ENCODE data around the gene OXNAD1. TPM values are rescaled to one million over a fixed set of nuclear protein-coding genes. Genes with fewer than 3 reads are reported as not detected.

Gene OXNAD1, protein sequence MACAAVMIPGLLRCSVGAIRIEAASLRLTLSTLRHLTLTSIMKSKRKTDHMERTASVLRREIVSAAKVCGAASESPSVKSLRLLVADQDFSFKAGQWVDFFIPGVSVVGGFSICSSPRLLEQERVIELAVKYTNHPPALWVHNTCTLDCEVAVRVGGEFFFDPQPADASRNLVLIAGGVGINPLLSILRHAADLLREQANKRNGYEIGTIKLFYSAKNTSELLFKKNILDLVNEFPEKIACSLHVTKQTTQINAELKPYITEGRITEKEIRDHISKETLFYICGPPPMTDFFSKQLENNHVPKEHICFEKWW
- total RNA-seq (2021; ENCODE audit: unreplicated experiment) (12.1 TPM), Bru-seq, nascent RNA (percentile 71 among the genes with signal in this experiment), BruChase-seq, experiment 1, labeled RNA remaining after a 6-hour chase (percentile 73 among the genes with signal in this experiment), BruChase-seq, experiment 2, labeled RNA remaining after a 2-hour chase (percentile 78 among the genes with signal in this experiment)
- polyA plus RNA-seq (2012): 7.6 and 8.2 TPM in 2 replicates
- long read RNA-seq, transcript OXNAD1-201 (9 exons, 3,929 nt): major isoform, 20 of 40 reads
- long read RNA-seq, partial matches to known transcripts: 7 of 40 reads
- long read RNA-seq, other reads (novel, unspliced or antisense): 11 of 40 reads

DNA sequence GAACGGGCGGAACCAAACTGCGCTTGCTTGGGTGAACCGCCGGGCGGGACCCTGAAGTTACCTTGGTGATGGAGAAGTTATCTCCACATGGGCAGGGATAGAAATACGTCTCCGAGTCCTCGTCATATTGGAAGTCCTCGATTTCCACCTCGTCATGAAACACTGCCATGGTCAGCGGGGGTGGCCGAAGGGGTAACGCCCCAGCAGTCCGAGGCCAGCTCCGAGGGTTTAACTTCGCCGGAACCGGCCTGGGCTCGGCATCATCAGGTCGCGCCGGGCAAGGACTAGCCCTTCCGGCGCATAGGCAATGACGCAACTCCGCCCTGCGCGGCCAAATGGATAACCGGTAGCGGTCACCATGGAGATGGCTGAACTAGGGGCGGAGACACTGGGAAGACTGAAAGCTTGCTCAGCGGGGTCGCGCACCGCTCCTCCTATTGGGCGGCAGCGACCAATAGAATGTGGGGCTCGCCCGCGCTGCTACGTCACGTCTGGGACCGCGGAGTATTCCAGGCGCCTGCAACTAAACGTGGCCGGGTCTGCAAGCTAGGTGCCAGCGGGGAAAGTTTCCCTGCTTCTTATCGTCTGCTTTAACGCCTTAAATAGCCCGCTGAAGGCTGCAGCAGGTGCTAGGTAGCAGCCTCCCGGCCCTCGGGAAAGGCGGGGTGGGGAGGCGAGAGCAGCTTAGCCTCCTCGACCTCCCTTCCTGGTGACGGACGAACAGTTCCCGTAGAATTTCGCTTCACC is at the start of gene OXNAD1, which contains the start of gene DPH3:
Gene OXNAD1 (plus strand): TSS at position 505 of the 747 bp plus-strand sequence. CDS start 5,741 bp downstream, outside the sequence.
Gene DPH3 (minus strand): TSS at position 236 of the 747 bp plus-strand sequence. CDS start 67 bp downstream, at position 169.
- H3K9me3 ChIP-seq (ENCODE audit: control insufficient read depth in 1 of 2, insufficient read depth in 1 of 2, low read depth in 1 of 2, low read length in 2 of 2): no peaks in the 10 kb centered on the region
- H3K4me2 ChIP-seq (ENCODE audit: low read length): peak within 1 kb of the TSS; percentile 79
- H3K36me3 ChIP-seq (ENCODE audit: control insufficient read depth in 1 of 2, insufficient read depth in 2 of 2, low read length in 2 of 2): peaks cover under 1 to 20% of the 10 kb centered on the region in 2 experiments
- no TSS peak for BruUV-seq (replicated peaks)
- H4K20me1 ChIP-seq (ENCODE audit: insufficient read depth): no peaks in the 10 kb centered on the region
- ChIA-PET POLR2A (interaction anchor here (0.6 to 1.3 kb wide), 3 partner anchors 205 to 1692 kb away, joined by 3 to 4 read pairs (median 4); partner anchors contain the start of gene CAPN7), CTCF (interaction anchor here (0.8 to 1.0 kb wide), 4 partner anchors 10 to 285 kb away, joined by 3 to 4 read pairs (median 4); no protein-coding TSS in a partner anchor), RAD21 (ENCODE audit: low non-redundant PET in 1 of 2, low total read pairs in 2 of 2, uncharacterized antibody in 2 of 2, unreplicated experiment in 2 of 2) (no interaction called here)
- H3K27ac ChIP-seq (ENCODE audit: low read depth, low read length): peak within 1 kb of the TSS; percentile 52
- H3K9ac ChIP-seq (ENCODE audit: low read length): peak within 1 kb of the TSS; percentile 93
- peaks cover 79% of the 10 kb centered on the region for H3K79me2 ChIP-seq (ENCODE audit: insufficient read depth, low read length)
- H2AFZ ChIP-seq (ENCODE audit: low read depth, low read length, poor library complexity, severe bottlenecking): peak within 1 kb of the TSS; percentile 17
- TF ChIP-seq, protein P1, sequence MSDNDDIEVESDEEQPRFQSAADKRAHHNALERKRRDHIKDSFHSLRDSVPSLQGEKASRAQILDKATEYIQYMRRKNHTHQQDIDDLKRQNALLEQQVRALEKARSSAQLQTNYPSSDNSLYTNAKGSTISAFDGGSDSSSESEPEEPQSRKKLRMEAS (IDR thresholded peaks at IDR 0.05): peak; percentile 89
- peak; percentile 99 for TF ChIP-seq SRF (IDR thresholded peaks at IDR 0.05; ENCODE audit: low read depth)
- TF ChIP-seq POLR2A (IDR thresholded peaks at IDR 0.05; ENCODE audit: borderline replicate concordance, extremely low read depth, insufficient read depth, insufficient read length): peak; percentile 82
- TF ChIP-seq ELF1 (IDR thresholded peaks at IDR 0.05; ENCODE audit: borderline replicate concordance, low read depth): peak; percentile 90
- TF ChIP-seq YY1 (IDR thresholded peaks at IDR 0.05; ENCODE audit: extremely low read depth, insufficient replicate concordance, low read depth, low read length): no peak
- TF ChIP-seq, protein P2, sequence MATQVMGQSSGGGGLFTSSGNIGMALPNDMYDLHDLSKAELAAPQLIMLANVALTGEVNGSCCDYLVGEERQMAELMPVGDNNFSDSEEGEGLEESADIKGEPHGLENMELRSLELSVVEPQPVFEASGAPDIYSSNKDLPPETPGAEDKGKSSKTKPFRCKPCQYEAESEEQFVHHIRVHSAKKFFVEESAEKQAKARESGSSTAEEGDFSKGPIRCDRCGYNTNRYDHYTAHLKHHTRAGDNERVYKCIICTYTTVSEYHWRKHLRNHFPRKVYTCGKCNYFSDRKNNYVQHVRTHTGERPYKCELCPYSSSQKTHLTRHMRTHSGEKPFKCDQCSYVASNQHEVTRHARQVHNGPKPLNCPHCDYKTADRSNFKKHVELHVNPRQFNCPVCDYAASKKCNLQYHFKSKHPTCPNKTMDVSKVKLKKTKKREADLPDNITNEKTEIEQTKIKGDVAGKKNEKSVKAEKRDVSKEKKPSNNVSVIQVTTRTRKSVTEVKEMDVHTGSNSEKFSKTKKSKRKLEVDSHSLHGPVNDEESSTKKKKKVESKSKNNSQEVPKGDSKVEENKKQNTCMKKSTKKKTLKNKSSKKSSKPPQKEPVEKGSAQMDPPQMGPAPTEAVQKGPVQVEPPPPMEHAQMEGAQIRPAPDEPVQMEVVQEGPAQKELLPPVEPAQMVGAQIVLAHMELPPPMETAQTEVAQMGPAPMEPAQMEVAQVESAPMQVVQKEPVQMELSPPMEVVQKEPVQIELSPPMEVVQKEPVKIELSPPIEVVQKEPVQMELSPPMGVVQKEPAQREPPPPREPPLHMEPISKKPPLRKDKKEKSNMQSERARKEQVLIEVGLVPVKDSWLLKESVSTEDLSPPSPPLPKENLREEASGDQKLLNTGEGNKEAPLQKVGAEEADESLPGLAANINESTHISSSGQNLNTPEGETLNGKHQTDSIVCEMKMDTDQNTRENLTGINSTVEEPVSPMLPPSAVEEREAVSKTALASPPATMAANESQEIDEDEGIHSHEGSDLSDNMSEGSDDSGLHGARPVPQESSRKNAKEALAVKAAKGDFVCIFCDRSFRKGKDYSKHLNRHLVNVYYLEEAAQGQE (IDR thresholded peaks at IDR 0.05; ENCODE audit: low read depth): no peak
- no peak for TF ChIP-seq TCF7L2 (IDR thresholded peaks at IDR 0.05; ENCODE audit: borderline replicate concordance, extremely low read depth, insufficient read depth, insufficient read length)
- peak; percentile 90 for TF ChIP-seq POLR2AphosphoS5 (IDR thresholded peaks at IDR 0.05; ENCODE audit: low read depth, low read length)
- peak; percentile 38; the same call in 1 of the 2 replicates for TF ChIP-seq CBX3 (IDR thresholded peaks at IDR 0.05; ENCODE audit: low read depth)
- peak; percentile 92 for TF ChIP-seq SP1 (IDR thresholded peaks at IDR 0.05; ENCODE audit: low read depth)
- peak; percentile 75 for TF ChIP-seq EGR1 (IDR thresholded peaks at IDR 0.05; ENCODE audit: low read depth)
- TF ChIP-seq, protein P3, sequence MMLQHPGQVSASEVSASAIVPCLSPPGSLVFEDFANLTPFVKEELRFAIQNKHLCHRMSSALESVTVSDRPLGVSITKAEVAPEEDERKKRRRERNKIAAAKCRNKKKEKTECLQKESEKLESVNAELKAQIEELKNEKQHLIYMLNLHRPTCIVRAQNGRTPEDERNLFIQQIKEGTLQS (IDR thresholded peaks at IDR 0.05): no peak
- TF ChIP-seq SIN3A (IDR thresholded peaks at IDR 0.05; ENCODE audit: low read depth): peak; percentile 93
- peaks cover 6 to 8% of the 10 kb centered on the region in 2 experiments; a peak in 3 of 4 replicates for H3K4me1 ChIP-seq (ENCODE audit: control insufficient read depth in 1 of 2, insufficient read depth in 2 of 2, low read length in 2 of 2)
- ATAC-seq: peak; percentile 98
- H3K27me3 ChIP-seq (ENCODE audit: insufficient read depth, low read length): no peaks in the 10 kb centered on the region
- no peaks in the 10 kb centered on the region for H3K9me2 ChIP-seq (ENCODE audit: insufficient read depth)
- peak; percentile 99 for DNase-seq (ENCODE audit: low read depth, low spot score)
- peak within 1 kb of the TSS; percentile 93 to 95 for H3K4me3 ChIP-seq (replicated peaks in 1 of 2; ENCODE audit: low read depth in 1 of 2, low read length in 2 of 2)
- intact Hi-C loops (cut with micrococcal nuclease): no loop called here

Data from HCT116 (cell line).